ENCODE measurements around the gene BTNL9.

Gene BTNL9

GRCh38 chr5:181037365-181037861 lies 2.7 kb upstream of the BTNL9 start:
- H3K4me2 ChIP-seq (ENCODE audit: low read depth, low read length, poor library complexity, severe bottlenecking): no peak overlapping the region
- H2AFZ ChIP-seq (ENCODE audit: low read depth, low read length, severe bottlenecking): no peak overlapping the region
- H3K79me2 ChIP-seq (ENCODE audit: insufficient read depth, low read length): no peaks in the 10 kb centered on the region
- H3K9me2 ChIP-seq (replicated peaks; ENCODE audit: insufficient read depth, low read length): no peaks in the 10 kb centered on the region
- no peak overlapping the region for H3K27ac ChIP-seq (ENCODE audit: low read depth, low read length)
- no peak overlapping the region for H3K9ac ChIP-seq (ENCODE audit: low read length)
- H4K20me1 ChIP-seq (ENCODE audit: low read depth, low read length): no peaks in the 10 kb centered on the region
- TF ChIP-seq EZH2phosphoT487 (conservative IDR thresholded peaks at IDR 0.05; ENCODE audit: low read length) (no peak), CTCF (IDR thresholded peaks at IDR 0.05; ENCODE audit: insufficient read depth, low read length, poor library complexity, severe bottlenecking) (no peak)
- no peak overlapping the region for H3K4me3 ChIP-seq (ENCODE audit: insufficient read depth, low read length, poor library complexity, severe bottlenecking)
- H3K36me3 ChIP-seq (ENCODE audit: low read length): no peaks in the 10 kb centered on the region
- H3K27me3 ChIP-seq (ENCODE audit: low read length): no peaks in the 10 kb centered on the region
- H3K9me3 ChIP-seq (ENCODE audit: insufficient read depth, low read length): no peaks in the 10 kb centered on the region
- no peaks in the 10 kb centered on the region for H3F3A ChIP-seq (ENCODE audit: insufficient read depth)

- Histone ChIP-seq H3K27ac (ENCODE audit: low read depth, low read length) (no peak overlapping the region), H3K27me3 (ENCODE audit: low read length) (no peaks in the 10 kb centered on the region), H2AFZ (ENCODE audit: low read depth, low read length, severe bottlenecking) (no peak overlapping the region), H3K9ac (ENCODE audit: low read length) (no peak overlapping the region), H3K9me3 (ENCODE audit: insufficient read depth, low read length) (no peaks in the 10 kb centered on the region), H3F3A (ENCODE audit: insufficient read depth) (no peaks in the 10 kb centered on the region), H3K36me3 (ENCODE audit: low read length) (no peaks in the 10 kb centered on the region), H3K4me3 (ENCODE audit: insufficient read depth, low read length, poor library complexity, severe bottlenecking) (no peak overlapping the region), H3K79me2 (ENCODE audit: insufficient read depth, low read length) (no peaks in the 10 kb centered on the region), H3K9me2 (replicated peaks; ENCODE audit: insufficient read depth, low read length) (no peaks in the 10 kb centered on the region), H3K4me2 (ENCODE audit: low read depth, low read length, poor library complexity, severe bottlenecking) (no peak overlapping the region), H4K20me1 (ENCODE audit: low read depth, low read length) (no peaks in the 10 kb centered on the region)
- TF ChIP-seq CTCF (IDR thresholded peaks at IDR 0.05; ENCODE audit: insufficient read depth, low read length, poor library complexity, severe bottlenecking): no peak
- no peak for TF ChIP-seq EZH2phosphoT487 (conservative IDR thresholded peaks at IDR 0.05; ENCODE audit: low read length)
These were observed 595 bp upstream of the BTNL9 start for GRCh38 chr5:181039471-181039870.

- Histone ChIP-seq H3K36me3 (ENCODE audit: low read length) (no peaks in the 10 kb centered on the region), H3K27me3 (ENCODE audit: low read length) (no peaks in the 10 kb centered on the region), H3K9me3 (ENCODE audit: insufficient read depth, low read length) (no peaks in the 10 kb centered on the region), H3K27ac (ENCODE audit: low read depth, low read length) (no peak overlapping the region), H3K79me2 (ENCODE audit: insufficient read depth, low read length) (no peaks in the 10 kb centered on the region), H4K20me1 (ENCODE audit: low read depth, low read length) (no peaks in the 10 kb centered on the region), H3F3A (ENCODE audit: insufficient read depth) (no peaks in the 10 kb centered on the region), H3K9ac (ENCODE audit: low read length) (no peak overlapping the region), H2AFZ (ENCODE audit: low read depth, low read length, severe bottlenecking) (no peak overlapping the region), H3K4me3 (ENCODE audit: insufficient read depth, low read length, poor library complexity, severe bottlenecking) (no peak overlapping the region), H3K9me2 (replicated peaks; ENCODE audit: insufficient read depth, low read length) (no peaks in the 10 kb centered on the region), H3K4me2 (ENCODE audit: low read depth, low read length, poor library complexity, severe bottlenecking) (no peak overlapping the region)
- TF ChIP-seq CTCF (IDR thresholded peaks at IDR 0.05; ENCODE audit: insufficient read depth, low read length, poor library complexity, severe bottlenecking) (no peak), EZH2phosphoT487 (conservative IDR thresholded peaks at IDR 0.05; ENCODE audit: low read length) (no peak)
These were observed 522 bp downstream of the BTNL9 start for GRCh38 chr5:181040631-181040945.
